NCI-H1436 (cell line): ENCODE results near the gene FYB2.
A peak's percentile ranks its signal among the peaks of the same experiment; 100 is the strongest.

ENCODE experiments used
- DNase-seq: peaks from one replicate; lab custom pipeline; 2025; lab: John Stamatoyannopoulos, UW

FYB2 gene

DNA sequence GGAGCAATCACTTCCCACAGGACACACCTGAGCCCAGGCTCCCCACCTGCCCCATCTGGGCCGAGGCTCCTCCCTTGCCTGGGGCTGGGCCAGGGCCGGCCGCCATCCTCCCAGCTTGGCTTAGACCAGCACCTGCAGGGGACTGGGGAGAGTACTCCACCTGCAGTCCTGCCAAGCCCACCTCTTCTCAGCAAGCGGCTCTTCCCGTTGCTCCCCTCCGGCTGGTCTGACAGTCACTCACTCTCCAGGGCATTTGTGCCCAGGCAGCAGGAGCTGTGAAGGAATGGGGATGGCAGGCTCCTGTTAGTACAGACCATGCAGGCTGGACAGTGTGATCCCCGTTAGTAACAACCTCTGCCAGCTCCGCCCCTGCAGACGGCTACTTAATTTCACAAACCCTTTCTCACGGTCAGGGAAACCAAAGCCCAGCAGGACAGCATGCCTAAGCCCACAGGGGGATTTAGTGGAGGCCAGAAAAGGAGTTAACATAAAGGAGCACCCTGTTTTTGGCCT is at the start of gene FYB2:
Gene FYB2 (minus strand): TSS at position 18 of the 513 bp plus-strand sequence. CDS start 114 bp downstream, outside the sequence.
- DNase-seq: no peak

DNA sequence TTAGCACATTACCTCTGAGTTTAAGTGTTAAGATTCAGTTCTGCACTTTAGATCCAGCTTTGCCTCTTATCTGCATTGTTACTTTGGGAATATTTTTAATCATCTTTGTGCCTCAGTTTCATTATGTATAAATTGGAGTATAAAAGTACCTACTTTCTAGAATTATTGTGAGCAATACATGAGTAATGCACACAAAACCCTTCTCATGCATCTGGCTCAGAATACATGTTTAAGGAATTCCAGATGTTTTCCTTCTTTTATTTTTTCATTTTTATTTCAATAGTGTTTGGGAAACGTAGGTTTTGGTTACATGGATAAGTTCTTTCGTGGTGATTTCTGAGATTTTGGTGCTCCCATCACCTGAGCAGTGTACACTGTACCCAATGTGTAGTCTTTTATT is 49.6 kb upstream of the FYB2 start:
- DNase-seq: no peak

GRCh38 chr1:56867491-56867890 is 48.3 kb upstream of the FYB2 start:
- no peak for DNase-seq

DNA sequence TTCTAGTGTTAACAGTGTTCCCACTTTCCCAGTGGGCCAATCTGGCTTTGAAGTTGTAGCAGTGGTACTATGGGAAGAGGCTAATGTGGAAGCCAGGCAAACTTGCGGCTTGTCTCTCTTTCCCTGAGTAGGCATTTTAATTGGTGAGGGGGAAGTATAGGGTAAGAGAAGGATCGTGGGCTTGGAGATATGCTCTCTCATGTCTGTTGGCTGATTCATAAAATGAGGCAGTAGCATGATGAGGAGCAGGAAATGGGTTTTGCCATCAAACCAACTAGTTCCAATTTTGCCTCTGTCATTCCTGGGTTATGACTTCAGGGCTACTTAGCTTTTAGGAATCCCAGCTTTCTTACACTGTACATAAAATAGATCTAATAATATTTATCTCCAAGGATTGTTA is 47.5 kb upstream of the FYB2 start:
- DNase-seq: no peak

DNA sequence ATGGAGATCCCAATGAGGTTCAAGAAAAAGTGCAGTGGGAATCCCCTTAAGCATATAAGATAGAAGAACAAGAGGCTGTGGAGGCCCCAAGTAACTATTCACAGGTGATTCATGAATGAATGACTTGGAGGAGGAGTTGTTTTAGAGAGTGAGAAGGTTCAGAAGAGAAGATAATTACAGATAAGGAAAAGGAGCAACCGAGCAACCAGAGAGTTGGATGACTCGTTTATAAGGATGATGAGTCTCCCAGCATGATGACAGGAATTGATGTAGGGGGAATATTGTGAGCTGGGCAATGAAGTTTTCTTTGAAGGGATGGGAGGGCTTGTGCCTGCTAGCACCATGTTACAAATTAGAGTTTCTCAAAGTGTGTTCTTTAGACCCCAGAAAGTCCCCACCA is 45.2 kb upstream of the FYB2 start:
- DNase-seq: no peak

GRCh38 chr1:56863265-56863992 is 44.2 kb upstream of the FYB2 start:
- DNase-seq: no peak

- DNase-seq: no peak
Measured at GRCh38 chr1:56859287-56859686, 40.1 kb upstream of the FYB2 start.

GRCh38 chr1:56856186-56856585 is 37.0 kb upstream of the FYB2 start:
- no peak for DNase-seq

DNA sequence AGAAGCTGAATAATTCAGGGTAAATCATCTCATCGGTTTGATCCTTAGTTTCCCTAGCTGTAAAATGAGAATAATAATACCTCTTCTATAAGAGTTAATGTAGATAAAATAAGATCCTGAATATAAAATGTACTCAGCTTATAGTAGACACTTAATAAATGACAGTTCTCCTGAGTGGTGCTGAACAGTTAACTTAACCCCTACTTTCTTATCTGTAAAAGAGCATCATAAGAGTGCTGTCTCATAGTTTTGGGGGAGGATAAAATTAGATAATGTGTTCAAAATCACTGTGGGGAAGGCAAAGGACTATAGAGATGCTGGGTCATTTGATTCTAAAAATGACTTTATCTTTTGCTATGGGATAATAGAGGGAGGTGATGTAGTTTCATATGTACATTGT is 36.0 kb upstream of the FYB2 start:
- no peak for DNase-seq

DNA sequence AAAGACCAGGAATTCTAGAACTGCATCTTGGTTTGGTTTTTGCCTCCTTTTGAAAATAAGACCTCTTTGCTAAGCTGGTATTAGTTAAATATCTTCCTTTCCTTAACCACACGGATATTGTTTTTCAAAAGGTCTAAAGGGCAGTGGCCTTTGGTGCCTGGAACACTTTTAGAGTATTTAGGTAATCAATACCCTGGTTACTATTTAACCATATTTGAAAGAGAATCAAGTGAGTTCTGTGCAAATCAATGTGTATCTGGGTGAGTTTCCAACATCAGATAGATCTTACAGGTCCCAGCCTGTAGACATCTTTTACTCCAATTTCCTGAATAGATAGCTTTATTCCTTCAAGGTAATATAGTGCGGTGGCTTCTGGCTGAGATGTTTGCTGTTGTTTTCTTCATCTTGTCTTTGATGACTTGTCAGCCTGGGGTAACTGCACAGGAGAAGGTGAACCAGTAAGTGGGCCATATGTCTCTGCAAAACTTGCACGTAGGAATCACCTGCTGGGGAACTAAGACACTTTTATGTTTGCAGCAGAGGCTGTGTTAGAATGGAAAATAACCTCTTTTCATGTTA is 35.4 kb upstream of the FYB2 start, which contains the start of gene C8A:
Gene C8A (plus strand): TSS at position 277 of the 579 bp plus-strand sequence. CDS start 105 bp downstream, at position 382.
- DNase-seq: no peak

DNA sequence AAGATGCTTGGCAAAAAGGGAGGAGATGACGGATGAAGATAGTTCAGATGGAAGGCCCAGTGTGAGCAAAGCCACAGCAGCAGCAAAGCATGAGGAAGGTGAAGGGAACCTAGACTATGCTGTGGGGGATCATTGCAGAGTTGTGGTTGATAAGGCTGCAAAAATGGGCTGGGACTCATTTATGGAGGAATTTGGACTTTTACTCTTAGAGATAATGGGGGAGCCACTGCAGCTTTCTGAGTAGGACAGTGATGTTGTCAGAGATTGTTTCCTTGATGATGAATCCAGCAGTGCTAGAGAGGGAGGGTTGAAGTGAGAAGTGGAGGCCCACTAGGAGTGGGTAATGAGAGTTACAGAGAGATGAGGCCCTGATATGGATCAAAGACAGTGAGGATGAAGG is 33.3 kb upstream of the FYB2 start:
- no peak for DNase-seq

- no peak for DNase-seq
Measured at GRCh38 chr1:56850922-56851321, 31.7 kb upstream of the FYB2 start.

DNA sequence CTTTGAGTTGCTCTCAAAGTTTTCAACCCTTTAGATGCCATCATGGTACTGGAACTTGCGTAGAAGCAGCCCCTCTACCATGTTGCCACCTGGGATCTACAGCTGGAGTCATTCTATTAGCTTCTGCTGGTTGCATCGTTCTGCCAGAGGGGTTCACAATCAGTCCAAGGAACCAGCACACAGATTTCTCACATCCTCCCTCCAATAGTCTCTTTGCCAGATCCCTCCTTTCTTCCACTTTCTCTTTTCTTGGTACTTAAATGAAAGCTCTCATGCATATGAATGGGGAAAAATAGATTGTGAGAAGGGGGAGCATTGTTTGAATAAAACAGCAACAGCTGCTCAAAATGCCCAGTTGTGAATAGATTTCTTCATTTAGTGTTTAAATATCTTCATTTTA is 31.2 kb upstream of the FYB2 start:
- no peak for DNase-seq

- DNase-seq: peak; percentile 38
Measured at GRCh38 chr1:56849750-56850149, 30.5 kb upstream of the FYB2 start.

DNA sequence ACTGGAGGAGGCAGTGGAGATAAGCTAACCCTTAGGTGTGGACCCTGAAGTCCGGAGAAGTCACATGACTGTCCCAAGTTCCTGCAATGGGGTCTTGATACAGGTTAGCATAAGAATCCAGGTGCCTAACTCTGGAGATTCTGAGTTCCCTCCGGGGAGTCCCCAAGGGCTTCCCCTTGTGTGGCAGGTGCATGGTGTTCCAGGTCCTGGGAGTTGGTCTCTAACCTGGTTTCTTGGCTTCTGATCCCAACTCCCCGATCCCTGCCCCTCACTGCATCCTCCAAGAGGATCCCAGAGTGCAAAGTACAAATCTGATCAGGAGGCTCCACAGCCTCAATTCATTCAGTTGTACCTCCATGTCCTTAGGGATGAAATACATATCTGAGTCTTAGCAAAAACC is 26.1 kb upstream of the FYB2 start:
- no peak for DNase-seq

- DNase-seq: peak; percentile 68
Measured at GRCh38 chr1:56844545-56845136, 25.4 kb upstream of the FYB2 start.

- DNase-seq: no peak
Measured at GRCh38 chr1:56843544-56843943, 24.3 kb upstream of the FYB2 start.

GRCh38 chr1:56838759-56839158 is 19.6 kb upstream of the FYB2 start:
- no peak for DNase-seq

DNA sequence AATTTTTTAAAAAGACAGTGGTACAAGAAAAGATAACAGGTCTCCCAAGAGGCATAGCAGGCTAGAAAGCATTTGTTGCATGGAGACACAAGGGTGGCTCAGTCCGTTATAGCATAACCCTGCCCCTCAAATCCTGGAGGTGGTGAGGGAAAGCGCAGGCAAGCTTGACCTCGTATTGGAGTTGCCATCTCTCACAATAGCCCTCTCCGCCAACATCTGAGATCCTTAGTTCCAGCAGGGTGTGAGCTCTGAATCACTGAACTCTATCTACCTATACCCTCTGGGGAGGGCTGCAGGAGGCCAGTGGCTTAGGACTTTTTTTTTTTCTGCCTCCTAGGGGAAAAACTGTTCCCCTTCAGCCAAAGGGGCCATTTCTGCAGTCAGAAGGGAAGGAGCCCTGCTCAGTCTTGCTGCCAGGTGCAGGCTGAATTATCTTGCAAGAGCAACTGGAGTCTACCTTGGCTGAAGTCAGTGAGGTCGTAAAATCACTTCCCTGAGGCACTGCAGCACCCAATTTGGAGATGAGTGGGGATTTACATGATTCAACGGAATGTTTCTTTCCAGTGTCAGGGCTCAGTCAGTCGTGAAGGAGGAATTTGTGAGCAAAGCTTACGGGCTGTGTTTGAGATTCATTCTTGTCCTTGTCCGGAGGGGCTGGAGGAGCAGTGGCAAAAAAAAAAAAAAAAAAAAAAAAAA is 18.2 kb upstream of the FYB2 start:
- DNase-seq: no peak

GRCh38 chr1:56836359-56836758 is 17.2 kb upstream of the FYB2 start:
- DNase-seq: no peak

DNA sequence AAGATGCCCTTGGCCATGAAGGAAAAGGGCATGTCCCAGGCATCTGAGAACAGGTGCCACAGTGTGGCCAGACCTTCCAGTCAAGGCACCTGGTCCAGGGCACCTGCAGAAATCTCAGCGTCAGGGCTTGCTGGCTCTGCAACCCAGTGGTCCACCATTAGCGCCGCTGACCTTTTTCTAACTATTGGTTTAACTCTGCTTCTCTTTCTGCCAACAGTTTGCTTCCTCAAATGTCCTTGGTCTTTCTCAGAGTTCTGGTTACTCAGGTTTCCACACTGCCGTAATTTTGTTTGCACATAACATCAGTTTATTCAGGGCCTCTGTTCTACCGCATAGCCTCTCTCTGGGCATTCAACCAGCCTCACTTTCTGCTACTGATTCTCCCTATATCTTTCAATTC is 16.5 kb upstream of the FYB2 start:
- DNase-seq: no peak

DNA sequence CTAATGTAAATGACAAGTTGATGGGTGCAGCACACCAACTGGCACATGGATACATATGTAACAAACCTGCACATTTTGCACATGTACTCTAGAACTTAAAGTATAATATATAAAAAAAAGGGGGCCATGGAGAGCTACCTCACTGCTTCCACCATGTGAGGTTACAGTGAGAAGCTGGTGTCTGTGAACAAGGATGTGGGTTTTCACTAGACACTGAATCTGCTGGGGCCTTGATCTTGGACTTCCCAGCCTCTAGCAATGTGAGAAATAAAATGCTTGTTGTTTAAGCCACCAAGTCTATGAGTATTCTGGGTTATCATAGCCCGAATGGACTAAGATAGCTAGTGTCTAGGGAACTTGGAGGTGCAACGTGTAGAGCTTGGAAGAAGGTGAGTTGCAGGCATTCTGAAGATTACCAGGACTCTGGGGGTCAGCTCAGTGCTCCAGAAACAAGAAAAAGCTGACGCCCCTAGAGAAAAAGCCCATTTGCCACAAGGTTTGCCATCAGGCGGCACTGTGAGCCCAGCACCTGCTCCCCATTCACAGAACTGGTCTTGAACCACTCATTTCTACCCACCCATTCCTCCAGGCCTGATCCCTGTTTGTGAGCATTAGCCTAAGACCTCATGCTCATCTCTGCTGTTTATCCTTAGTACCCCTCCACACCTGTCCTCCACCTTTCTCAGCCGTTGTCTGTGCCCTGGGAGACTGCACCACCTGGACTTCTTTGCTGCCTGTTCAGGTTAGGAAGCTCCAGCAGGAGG is 15.1 kb upstream of the FYB2 start:
- no peak for DNase-seq
